Lung (tissue), 12 donors: ENCODE results near the gene SCLT1. TPM values are rescaled to one million over a fixed set of nuclear protein-coding genes. Genes with fewer than 3 reads are reported as not detected.

Experiments
- ATAC-seq: fragments of 200-7000 bp; cut with Tn5 transposase; one replicate; pipeline ENCODE4 v1.9.1; 2020; ENCODE audit warnings: moderate number of reproducible peaks; ENCODE audit not compliant: insufficient read depth, low FRiP score
- DNase-seq, 3 donors: peaks; one replicate each; pipeline ENCODE4 v3.0.0-alpha.2; 2013 to 2017
- H3K27ac ChIP-seq, 2 donors: one replicate each; pipeline ENCODE4 v1.5.1; 2013; ENCODE audit warnings: mild to moderate bottlenecking in 2 of 2, moderate library complexity in 2 of 2, control low read depth in 1 of 2, inconsistent platforms in 1 of 2, low read depth in 1 of 2, low read length in 1 of 2
- H3K27me3 ChIP-seq, 3 donors: one replicate each; pipeline ENCODE4 v1.5.1; 2013; ENCODE audit warnings: low read length in 2 of 3; ENCODE audit not compliant: control insufficient read depth in 3 of 3, insufficient read depth in 3 of 3
- H3K36me3 ChIP-seq, 4 donors: one replicate each; pipeline ENCODE4 v1.5.1; 2013; ENCODE audit warnings: low read length in 4 of 4, mild to moderate bottlenecking in 1 of 4, moderate library complexity in 1 of 4; ENCODE audit not compliant: control insufficient read depth in 4 of 4, insufficient read depth in 4 of 4
- H3K4me1 ChIP-seq, 5 donors: one replicate each; pipeline ENCODE4 v1.5.1; 2013; ENCODE audit warnings: low read length in 5 of 5, mild to moderate bottlenecking in 2 of 5, moderate library complexity in 1 of 5; ENCODE audit not compliant: control insufficient read depth in 5 of 5, insufficient read depth in 5 of 5
- H3K4me3 ChIP-seq: one replicate; pipeline ENCODE4 v1.5.1; 2013; ENCODE audit warnings: mild to moderate bottlenecking, control low read depth, moderate library complexity
- H3K9ac ChIP-seq, 2 donors: one replicate each; pipeline ENCODE4 v1.5.1; 2013; ENCODE audit warnings: low read length in 2 of 2, control low read depth in 1 of 2; ENCODE audit not compliant: insufficient read depth in 1 of 2
- H3K9me3 ChIP-seq, 4 donors: one replicate each; pipeline ENCODE4 v1.5.1; 2013; ENCODE audit warnings: low read length in 3 of 4, mild to moderate bottlenecking in 1 of 4, moderate library complexity in 1 of 4; ENCODE audit not compliant: control insufficient read depth in 4 of 4, insufficient read depth in 3 of 4
- CTCF ChIP-seq: IDR thresholded peaks from 2 replicates; pipeline ENCODE4 v1.5.1; 2012; ENCODE audit warnings: mild to moderate bottlenecking; ENCODE audit errors: control extremely low read depth, extremely low read depth
- WGBS, 2 donors: extraction: QIAGEN DNeasy Blood & Tissue Kit; methylation state at CpG; one replicate each; pipeline ENCODE4 v1.1.7; 2013; 5-methylcytosine and 5-hydroxymethylcytosine counted together
- polyA plus RNA-seq, 2 donors: library from polyadenylated mRNA; stranded (reverse); fragments of 200-250 nt; gene quantifications; one replicate each; pipeline ENCODE4 v1.2.1, GENCODE V29; 2013
- total RNA-seq, 2 donors: library from RNA; depleted of rRNA in 1 of 2; stranded (reverse); fragments of >200 nt in 1 of 2; gene quantifications; one replicate each; pipeline ENCODE4 v1.2.1, GENCODE V29; 2014 to 2021
- donor health status: control.
- donor health status: control.
- donor health status: Bipolar disorder and iron deficiency.
- donor health status: healthy.
- donor health status: DM: yes; HTN: yes; CAD: no.

SCLT1 gene
- total and polyA plus RNA-seq, 4 donors, result 4.3 to 31.8 (median 9.7) TPM

DNA sequence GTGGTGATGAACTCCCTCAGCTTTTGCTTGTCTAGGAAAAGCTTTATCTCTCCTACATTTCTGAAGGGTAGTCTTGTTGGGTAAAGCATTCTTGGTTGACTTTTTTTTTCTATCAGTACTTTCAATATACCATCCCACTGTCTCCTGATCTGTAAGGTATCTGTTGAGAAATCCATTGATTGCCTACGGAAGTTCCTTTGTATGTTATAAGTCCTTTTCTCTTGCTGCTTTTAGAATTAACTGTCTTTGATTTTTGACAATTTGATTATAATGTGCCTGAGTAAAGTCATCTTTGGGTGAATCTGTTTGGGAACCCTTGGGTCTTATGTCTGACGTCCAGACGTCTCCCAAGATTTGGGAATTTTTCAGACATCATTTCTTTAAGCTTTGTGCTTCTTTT is 30.8 kb downstream of the SCLT1 start:
- WGBS, 2 donors, result 97 to 100% methylated on average over 3 of the region's 3 CpGs
- H3K9me3 ChIP-seq, result peaks cover 9 to 31% (median 15%) of the 10 kb centered on the region in 4 donors

DNA sequence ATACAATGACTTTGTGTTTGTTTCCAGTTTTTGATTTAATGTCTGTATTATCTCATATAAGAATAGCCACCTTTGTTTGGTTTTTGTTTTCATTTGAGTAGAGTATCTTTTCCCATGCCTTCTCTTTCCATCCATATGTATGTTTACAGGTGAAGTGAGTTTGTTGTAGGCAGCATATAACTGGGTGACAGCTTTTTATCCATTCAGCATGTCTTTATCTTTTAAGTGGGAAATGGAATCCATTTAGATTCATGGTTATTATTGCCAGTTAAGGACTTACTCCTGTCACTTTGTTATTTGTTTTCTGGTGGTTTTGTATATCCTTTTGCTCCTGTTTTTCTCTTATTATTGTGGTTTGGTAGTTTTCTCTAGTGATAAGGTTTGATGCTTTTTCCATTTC is 34.3 kb downstream of the SCLT1 start:
- H3K9ac ChIP-seq, result no peak overlapping the region
- no peaks in the 10 kb centered on the region for H3K4me1 ChIP-seq
- DNase-seq (no peak), ATAC-seq (no peak)
- peaks cover 12 to 55% (median 23%) of the 10 kb centered on the region in 4 donors for H3K9me3 ChIP-seq
- H3K27me3 ChIP-seq, result no peaks in the 10 kb centered on the region
- H3K36me3 ChIP-seq, result peaks cover 5 to 20% (median 10%) of the 10 kb centered on the region in 4 donors
- no peak overlapping the region for H3K4me3 ChIP-seq
- no peak for TF ChIP-seq CTCF
- no peak overlapping the region for H3K27ac ChIP-seq

More for the DNA sequence above, 30.8 kb downstream of the SCLT1 start:
- Histone ChIP-seq H3K27me3 (no peaks in the 10 kb centered on the region), H3K4me1 (no peaks in the 10 kb centered on the region), H3K36me3 (peaks cover 5 to 20% (median 10%) of the 10 kb centered on the region in 4 donors), H3K9ac (no peak overlapping the region), H3K27ac (no peak overlapping the region), H3K4me3 (no peak overlapping the region)
- DNase-seq (no peak), ATAC-seq (no peak)
- TF ChIP-seq CTCF, result no peak

DNA sequence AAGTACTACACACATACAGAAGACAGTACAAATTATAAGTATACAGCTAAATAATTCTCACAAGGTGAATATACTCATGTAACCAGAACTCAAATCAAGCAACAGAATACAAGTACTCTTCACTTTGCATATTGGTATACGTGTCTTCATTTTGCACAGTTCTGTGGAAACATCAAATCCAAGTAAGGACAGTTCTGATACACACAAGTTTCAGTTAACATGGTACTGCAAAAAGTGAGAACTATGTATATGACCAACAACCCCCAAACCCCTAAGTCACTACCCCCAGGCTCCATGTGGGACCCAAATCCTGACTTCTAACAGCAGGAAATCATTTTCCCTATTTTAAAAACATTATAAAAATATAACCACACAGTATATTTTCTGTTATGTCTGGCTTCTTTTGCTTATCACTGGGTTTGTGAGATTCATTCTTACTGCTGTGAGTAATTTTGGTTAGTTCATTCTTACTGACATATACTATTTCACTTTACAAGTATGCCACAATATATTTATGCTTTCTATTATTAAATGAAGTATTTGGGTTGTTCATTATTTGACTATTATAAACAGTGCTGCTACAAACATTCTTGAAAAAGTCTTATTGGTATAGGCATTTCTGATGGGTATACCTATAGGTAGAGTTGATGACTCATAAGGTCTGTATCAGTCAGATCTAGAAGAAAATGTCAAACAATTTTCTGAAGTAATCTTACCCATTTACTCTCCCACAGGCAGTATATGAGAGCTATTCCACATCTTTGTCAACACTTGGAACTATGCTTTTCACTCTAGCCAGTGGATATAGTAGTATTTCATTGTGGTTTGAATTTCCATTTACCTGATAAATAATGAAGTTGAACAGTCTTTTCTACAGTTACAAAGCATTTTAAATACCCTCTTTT is 47.0 kb downstream of the SCLT1 start:
- Histone ChIP-seq H3K4me1 (peaks cover 0 to 6% (median 0%) of the 10 kb centered on the region in 5 donors), H3K9me3 (peaks cover 0 to 2% (median 0%) of the 10 kb centered on the region in 4 donors), H3K27ac (no peak overlapping the region), H3K27me3 (no peaks in the 10 kb centered on the region), H3K4me3 (no peak overlapping the region), H3K36me3 (peaks cover 0 to 2% (median 0%) of the 10 kb centered on the region in 4 donors), H3K9ac (no peak overlapping the region)
- ATAC-seq, result no peak
- DNase-seq, result no peak
- TF ChIP-seq CTCF, result no peak
- WGBS, 2 donors, result 95 to 96% methylated on average over 1 of the region's 1 CpG
